Adrenal gland (tissue), 5 donors: ENCODE data around the gene EXOC4.

ENCODE experiments used
- CTCF ChIP-seq, 6 experiments: fragments of 450-650 bp in 4 of 6; fragments of 200-600 bp in 2 of 6; sonication (generic) in 1 of 6; IDR thresholded peaks; 1 replicate in 5 of 6; 2 replicates in 1 of 6; pipeline versions ENCODE4 v1.5.1 to v1.8.0; 2016 to 2021; ENCODE audit warnings: antibody characterized with exemption in 6 of 6, mild to moderate bottlenecking in 2 of 6, moderate library complexity in 1 of 6
- POLR2A ChIP-seq, 2 donors: fragments of 450-650 bp; IDR thresholded peaks; one replicate each; pipeline ENCODE4 v1.6.1; 2017; ENCODE audit warnings: antibody characterized with exemption in 2 of 2, mild to moderate bottlenecking in 2 of 2, moderate library complexity in 1 of 2
- donor health status: DM: no; HTN: no; CAD: no.

- TF ChIP-seq POLR2A (IDR thresholded peaks at IDR 0.05) = no peak
- no peak for TF ChIP-seq CTCF (IDR thresholded peaks at IDR 0.05)
Measured at GRCh38 chr7:133203490-133203889, 49.4 kb upstream of the EXOC4 start.
